ENCODE results near the gene GATA1. TPM values are rescaled to one million over a fixed set of nuclear protein-coding genes. Genes with fewer than 3 reads are reported as not detected.

Gene GATA1
- total RNA-seq, 4 donors from 2014 or later, result 0.35 TPM; not detected in 3

DNA sequence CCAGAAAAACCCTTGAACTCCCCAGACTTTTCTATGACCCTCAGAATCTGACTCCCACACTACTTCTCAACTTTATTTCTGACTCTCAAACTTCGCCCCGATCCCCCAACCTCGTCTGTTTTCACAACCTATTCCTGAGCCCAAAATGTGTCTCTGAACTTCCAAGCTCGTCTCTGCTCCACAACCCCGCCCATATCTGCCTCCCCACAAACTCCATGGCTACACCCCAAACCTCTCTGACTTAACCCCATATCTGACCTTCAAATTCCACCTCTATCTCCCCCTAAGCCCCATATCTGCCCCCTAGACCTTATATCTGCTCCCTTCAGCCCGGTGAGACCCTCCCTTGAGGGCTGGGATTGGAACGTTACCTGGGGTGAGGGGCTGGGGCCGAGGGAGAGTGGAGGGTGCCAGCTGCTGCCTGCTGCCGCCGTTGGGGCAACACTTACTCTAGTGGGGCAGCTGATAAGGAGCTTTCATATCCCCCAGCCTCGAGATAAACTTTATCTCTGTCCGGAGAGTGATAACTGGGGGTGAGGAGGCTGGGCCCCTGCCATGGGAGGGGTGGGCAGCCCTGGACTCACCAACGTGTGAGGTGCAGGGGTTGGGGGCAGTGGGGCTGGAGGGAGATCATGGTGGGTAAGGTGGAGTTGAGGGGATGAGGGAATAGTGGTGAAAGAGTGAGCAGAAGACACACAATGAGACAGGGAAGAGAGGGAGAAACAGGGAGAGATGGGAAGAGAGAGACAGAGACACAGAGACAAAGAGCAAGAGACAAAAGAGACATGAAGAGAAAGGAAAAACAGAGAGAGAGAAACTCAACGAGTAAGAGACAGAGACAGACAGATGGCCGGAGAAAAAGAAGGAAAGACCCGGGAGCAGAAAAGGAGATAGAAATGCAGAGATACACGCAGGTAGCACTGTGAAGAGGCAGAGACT lies 1.4 kb downstream of the GATA1 start:
- DNase-seq, result no peak
- intact Hi-C loops (cut with DNase I; ENCODE audit: low total_unique reads), result no loop called here
- H3K4me1 ChIP-seq, result no peaks in the 10 kb centered on the region

DNA sequence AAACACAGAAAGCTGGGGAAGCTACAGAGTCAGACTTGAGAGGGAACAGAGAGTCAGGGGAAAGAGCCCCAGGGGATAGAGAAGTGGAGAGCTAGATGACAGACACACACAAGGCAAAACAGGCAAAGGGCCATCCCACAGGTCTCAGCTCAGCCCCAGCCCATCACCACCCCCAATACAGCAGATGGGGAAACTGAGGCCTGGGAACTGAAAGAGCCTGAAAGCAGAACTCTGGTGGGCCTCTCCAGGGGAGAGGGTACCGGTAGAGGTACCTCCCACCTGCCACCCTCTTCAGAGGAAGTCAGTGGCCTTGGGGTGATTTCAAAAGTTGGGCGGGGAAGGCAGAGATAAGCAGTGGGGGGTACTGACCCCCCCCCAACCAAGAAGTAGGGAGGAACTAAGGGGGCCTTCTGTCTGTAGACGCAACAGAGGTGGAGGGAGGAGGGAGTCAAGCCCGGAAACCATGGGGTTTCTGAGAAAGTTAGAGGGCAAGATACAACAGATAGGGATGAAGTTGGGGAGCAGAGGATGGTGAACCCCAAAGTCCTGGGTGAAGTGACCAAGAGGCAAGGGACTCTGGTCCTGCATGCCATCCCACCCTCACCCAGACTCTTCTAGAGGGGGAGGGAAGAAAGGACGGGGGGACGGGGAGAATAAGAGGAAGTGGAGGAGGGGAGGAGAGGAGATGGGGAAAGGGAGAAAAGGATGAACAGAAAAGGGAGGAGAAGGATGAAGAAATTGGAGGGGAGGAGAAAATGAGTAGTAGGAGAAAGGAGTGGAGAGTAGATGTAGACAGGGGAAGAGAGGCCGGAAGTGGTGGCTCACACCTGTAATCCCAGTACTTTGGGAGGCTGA lies 3.2 kb downstream of the GATA1 start:
- no peak for DNase-seq
- H3K27ac ChIP-seq, result no peak overlapping the region
- intact Hi-C loops (cut with DNase I; ENCODE audit: low total_unique reads), result no loop called here
- no peaks in the 10 kb centered on the region for H3K36me3 ChIP-seq
- H3K4me1 ChIP-seq, result no peaks in the 10 kb centered on the region
- H3K9me3 ChIP-seq, result no peaks in the 10 kb centered on the region
- no peaks in the 10 kb centered on the region for H3K27me3 ChIP-seq
- no peak for TF ChIP-seq POLR2A (IDR thresholded peaks at IDR 0.05)
- TF ChIP-seq, protein P1, sequence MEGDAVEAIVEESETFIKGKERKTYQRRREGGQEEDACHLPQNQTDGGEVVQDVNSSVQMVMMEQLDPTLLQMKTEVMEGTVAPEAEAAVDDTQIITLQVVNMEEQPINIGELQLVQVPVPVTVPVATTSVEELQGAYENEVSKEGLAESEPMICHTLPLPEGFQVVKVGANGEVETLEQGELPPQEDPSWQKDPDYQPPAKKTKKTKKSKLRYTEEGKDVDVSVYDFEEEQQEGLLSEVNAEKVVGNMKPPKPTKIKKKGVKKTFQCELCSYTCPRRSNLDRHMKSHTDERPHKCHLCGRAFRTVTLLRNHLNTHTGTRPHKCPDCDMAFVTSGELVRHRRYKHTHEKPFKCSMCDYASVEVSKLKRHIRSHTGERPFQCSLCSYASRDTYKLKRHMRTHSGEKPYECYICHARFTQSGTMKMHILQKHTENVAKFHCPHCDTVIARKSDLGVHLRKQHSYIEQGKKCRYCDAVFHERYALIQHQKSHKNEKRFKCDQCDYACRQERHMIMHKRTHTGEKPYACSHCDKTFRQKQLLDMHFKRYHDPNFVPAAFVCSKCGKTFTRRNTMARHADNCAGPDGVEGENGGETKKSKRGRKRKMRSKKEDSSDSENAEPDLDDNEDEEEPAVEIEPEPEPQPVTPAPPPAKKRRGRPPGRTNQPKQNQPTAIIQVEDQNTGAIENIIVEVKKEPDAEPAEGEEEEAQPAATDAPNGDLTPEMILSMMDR (IDR thresholded peaks at IDR 0.05), result no peak
- H3K4me3 ChIP-seq, result no peak overlapping the region

More for the DNA sequence above, 1.4 kb downstream of the GATA1 start:
- TF ChIP-seq, protein P1 (IDR thresholded peaks at IDR 0.05), result no peak
- TF ChIP-seq POLR2A (IDR thresholded peaks at IDR 0.05), result no peak
- Histone ChIP-seq H3K27me3 (no peaks in the 10 kb centered on the region), H3K36me3 (no peaks in the 10 kb centered on the region), H3K4me3 (no peak overlapping the region), H3K9me3 (no peaks in the 10 kb centered on the region), H3K27ac (no peak overlapping the region)

DNA sequence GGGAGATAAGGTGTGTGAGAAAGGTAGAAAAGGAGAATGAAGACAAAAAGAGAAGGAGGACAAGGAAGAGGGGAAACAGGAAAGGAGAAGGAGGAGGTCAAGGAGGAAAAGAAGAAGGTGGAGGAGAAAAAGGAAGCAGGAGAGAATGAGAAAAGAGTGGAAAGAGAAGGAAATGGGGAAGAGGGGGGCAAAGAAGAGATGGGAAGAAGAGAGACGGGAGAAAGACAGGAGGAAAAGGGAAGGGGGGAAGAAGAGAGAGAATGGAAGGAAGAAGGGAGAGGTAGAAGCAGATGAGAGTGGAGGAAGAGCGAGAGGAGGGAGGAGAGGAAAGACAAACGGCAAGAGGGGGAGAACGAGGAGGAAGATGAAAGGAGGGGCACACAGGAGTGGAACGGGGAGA lies 4.1 kb downstream of the GATA1 start:
- TF ChIP-seq POLR2A (IDR thresholded peaks at IDR 0.05), result no peak
- TF ChIP-seq, protein P1 (IDR thresholded peaks at IDR 0.05), result no peak
- intact Hi-C loops (cut with DNase I; ENCODE audit: low total_unique reads), result no loop called here
- DNase-seq, result no peak
- Histone ChIP-seq H3K4me3 (no peak overlapping the region), H3K4me1 (no peaks in the 10 kb centered on the region), H3K36me3 (no peaks in the 10 kb centered on the region), H3K27me3 (no peaks in the 10 kb centered on the region), H3K27ac (no peak overlapping the region), H3K9me3 (no peaks in the 10 kb centered on the region)

DNA sequence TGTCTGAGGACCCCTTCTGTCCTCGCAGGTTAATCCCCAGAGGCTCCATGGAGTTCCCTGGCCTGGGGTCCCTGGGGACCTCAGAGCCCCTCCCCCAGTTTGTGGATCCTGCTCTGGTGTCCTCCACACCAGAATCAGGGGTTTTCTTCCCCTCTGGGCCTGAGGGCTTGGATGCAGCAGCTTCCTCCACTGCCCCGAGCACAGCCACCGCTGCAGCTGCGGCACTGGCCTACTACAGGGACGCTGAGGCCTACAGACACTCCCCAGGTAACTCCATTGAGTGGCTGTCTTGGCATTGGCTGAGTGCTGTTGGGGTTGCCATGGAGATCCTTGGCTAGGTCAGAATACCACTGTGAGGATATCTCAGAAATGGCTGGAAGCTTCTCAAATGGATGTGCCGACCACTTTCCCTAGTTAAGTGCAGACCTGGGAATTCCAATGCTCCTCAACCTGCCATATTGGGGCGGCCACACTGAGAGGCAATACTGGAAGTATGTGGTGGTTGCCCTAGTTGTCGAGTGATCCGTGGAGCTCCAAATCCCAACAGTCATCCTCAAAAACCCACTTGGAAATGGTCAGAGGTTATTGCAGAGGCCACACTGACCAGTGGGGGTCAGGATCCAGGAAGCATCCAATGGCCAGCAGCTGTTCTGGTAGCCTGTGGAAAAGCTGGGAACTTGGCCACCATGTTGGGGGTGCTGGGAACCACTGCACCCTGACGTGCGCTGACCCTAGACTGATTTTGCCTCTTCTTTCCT lies 4.9 kb downstream of the GATA1 start:
- Histone ChIP-seq H3K36me3 (no peaks in the 10 kb centered on the region), H3K4me1 (no peaks in the 10 kb centered on the region), H3K27me3 (no peaks in the 10 kb centered on the region), H3K9me3 (no peaks in the 10 kb centered on the region), H3K4me3 (no peak overlapping the region), H3K27ac (no peak overlapping the region)
- no peak for DNase-seq
- TF ChIP-seq, protein P1 (IDR thresholded peaks at IDR 0.05), result no peak
- TF ChIP-seq POLR2A (IDR thresholded peaks at IDR 0.05), result no peak
- intact Hi-C loops (cut with DNase I; ENCODE audit: low total_unique reads), result no loop called here

Data from uterus (tissue), 4 donors.